Esophagus squamous epithelium (tissue), 4 donors: ENCODE results near the gene MRPL43.

Experiments used
- POLR2A ChIP-seq, 4 donors: fragments of 450-650 bp; IDR thresholded peaks; one replicate each; pipeline ENCODE4 v1.6.1; 2017; ENCODE audit warnings: antibody characterized with exemption in 4 of 4, mild to moderate bottlenecking in 4 of 4, moderate library complexity in 3 of 4
- TF ChIP-seq, protein P1 (sequence below), 6 experiments: fragments of 450-650 bp in 4 of 6; fragments of 200-600 bp in 2 of 6; sonication (generic) in 2 of 6; IDR thresholded peaks; one replicate each; pipeline ENCODE4 v1.5.1; 2016 to 2019; ENCODE audit warnings: antibody characterized with exemption in 6 of 6, mild to moderate bottlenecking in 4 of 6, moderate library complexity in 4 of 6

DNA sequence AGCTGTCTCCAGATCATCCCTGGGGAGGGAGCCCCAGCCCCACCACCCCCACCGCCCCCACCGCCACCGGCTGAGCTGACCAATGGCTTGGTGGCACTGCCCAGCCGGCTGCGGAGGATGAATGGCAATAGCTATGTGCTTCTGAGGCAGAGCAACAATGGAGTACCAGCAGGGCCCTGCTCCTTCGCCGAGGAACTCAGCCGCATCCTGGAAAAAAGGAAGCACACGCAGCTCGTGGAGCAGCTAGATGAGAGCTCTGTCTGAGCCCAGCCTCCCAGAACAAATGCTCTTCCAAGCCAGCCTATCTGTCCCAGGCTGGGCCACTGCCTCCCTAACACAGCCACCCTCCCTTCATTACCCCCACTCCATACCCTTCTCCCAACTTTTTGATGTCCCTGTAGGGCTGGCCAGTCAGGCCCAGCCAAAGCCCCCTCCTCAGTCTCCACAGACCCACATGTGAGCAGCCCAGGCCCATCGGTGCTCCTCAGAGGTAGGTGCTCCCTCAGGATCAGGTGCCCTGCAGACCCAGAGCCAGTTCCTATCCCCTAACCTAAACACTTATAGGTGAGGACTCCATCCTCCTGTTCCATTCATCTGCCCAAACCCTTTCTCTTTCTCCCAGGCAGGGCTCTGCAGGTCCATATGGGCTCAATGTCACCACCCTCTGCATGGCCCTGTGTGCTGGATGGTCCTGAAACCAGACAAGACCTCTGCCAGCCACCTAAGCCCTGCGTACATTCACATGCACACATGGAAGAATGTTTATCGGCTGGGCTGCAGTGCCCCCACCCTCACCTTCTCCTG is 3.2 kb downstream of the MRPL43 start:
- TF ChIP-seq POLR2A (IDR thresholded peaks at IDR 0.05), result no peak
- TF ChIP-seq, protein P1, sequence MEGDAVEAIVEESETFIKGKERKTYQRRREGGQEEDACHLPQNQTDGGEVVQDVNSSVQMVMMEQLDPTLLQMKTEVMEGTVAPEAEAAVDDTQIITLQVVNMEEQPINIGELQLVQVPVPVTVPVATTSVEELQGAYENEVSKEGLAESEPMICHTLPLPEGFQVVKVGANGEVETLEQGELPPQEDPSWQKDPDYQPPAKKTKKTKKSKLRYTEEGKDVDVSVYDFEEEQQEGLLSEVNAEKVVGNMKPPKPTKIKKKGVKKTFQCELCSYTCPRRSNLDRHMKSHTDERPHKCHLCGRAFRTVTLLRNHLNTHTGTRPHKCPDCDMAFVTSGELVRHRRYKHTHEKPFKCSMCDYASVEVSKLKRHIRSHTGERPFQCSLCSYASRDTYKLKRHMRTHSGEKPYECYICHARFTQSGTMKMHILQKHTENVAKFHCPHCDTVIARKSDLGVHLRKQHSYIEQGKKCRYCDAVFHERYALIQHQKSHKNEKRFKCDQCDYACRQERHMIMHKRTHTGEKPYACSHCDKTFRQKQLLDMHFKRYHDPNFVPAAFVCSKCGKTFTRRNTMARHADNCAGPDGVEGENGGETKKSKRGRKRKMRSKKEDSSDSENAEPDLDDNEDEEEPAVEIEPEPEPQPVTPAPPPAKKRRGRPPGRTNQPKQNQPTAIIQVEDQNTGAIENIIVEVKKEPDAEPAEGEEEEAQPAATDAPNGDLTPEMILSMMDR (IDR thresholded peaks at IDR 0.05), result no peak
